Measurements from ENCODE around the gene TCF19.
"Not testable (repeated sequence)": the region's sequence is repeated elsewhere in the genome, so short reads cannot be mapped to it uniquely, and the experiment has no call there.

The TCF19 gene

GRCh38 chr6:31162463-31163165 is 4.2 kb downstream of the TCF19 start:
- DNase-seq: no peak

GRCh38 chr6:31163922-31164321 is 5.5 kb downstream of the TCF19 start:
- DNase-seq: no peak

GRCh38 chr6:31164475-31165063 is 6.2 kb downstream of the TCF19 start:
- not testable (repeated sequence) for DNase-seq

- DNase-seq: not testable (repeated sequence)
Measured at GRCh38 chr6:31165064-31165832, 6.9 kb downstream of the TCF19 start.

GRCh38 chr6:31165986-31166385 is 7.6 kb downstream of the TCF19 start:
- no peak for DNase-seq

- no peak for DNase-seq
Measured at GRCh38 chr6:31168606-31169005, 10.2 kb downstream of the TCF19 start.

- DNase-seq: no peak
Measured at GRCh38 chr6:31169123-31169857, 10.9 kb downstream of the TCF19 start.

GRCh38 chr6:31169858-31170599 is 11.6 kb downstream of the TCF19 start:
- not testable (repeated sequence) for DNase-seq

- no peak for DNase-seq
Measured at GRCh38 chr6:31170600-31170881, 12.2 kb downstream of the TCF19 start, which contains the start of gene POU5F1. POU5F1 (minus strand) TSS chr6:31170682; CDS start chr6:31170620, 62 bp downstream.

- no peak for DNase-seq
Measured at GRCh38 chr6:31170987-31171671, 12.7 kb downstream of the TCF19 start.

- no peak for DNase-seq
Measured at GRCh38 chr6:31171931-31172905, 13.8 kb downstream of the TCF19 start.

- DNase-seq: no peak
Measured at GRCh38 chr6:31172973-31173384, 14.6 kb downstream of the TCF19 start.

- no peak for DNase-seq
Measured at GRCh38 chr6:31173406-31173805, 15.0 kb downstream of the TCF19 start.

GRCh38 chr6:31174378-31174777 is 16.0 kb downstream of the TCF19 start:
- DNase-seq: no peak

- DNase-seq: no peak
Measured at GRCh38 chr6:31175971-31176370, 17.6 kb downstream of the TCF19 start.

- no peak for DNase-seq
Measured at GRCh38 chr6:31178143-31179041, 20.0 kb downstream of the TCF19 start.

GRCh38 chr6:31179042-31179386 is 20.6 kb downstream of the TCF19 start:
- no peak for DNase-seq

- DNase-seq: no peak
Measured at GRCh38 chr6:31179896-31180295, 21.5 kb downstream of the TCF19 start.

- DNase-seq: no peak
Measured at GRCh38 chr6:31180500-31180899, 22.1 kb downstream of the TCF19 start.

GRCh38 chr6:31183287-31183686 is 24.9 kb downstream of the TCF19 start:
- not testable (repeated sequence) for DNase-seq
